K562 (cell line): Measurements from ENCODE around the gene BMP6. TPM values are rescaled to one million over a fixed set of nuclear protein-coding genes. Genes with fewer than 3 reads are reported as not detected.
A peak's percentile ranks its signal among the peaks of the same experiment; 100 is the strongest.

Source experiments
- ARID2 ChIP-seq: fragments of 450-650 bp; IDR thresholded peaks from 2 replicates; pipeline ENCODE4 v1.6.1; 2017; ENCODE audit warnings: antibody characterized with exemption, mild to moderate bottlenecking
- CEBPB ChIP-seq: fragments of 450-650 bp; IDR thresholded peaks from 2 replicates; pipeline ENCODE4 v1.6.1; 2016; ENCODE audit warnings: missing genetic modification characterization, missing compliant biosample characterization
- CTBP1 ChIP-seq: fragments of 450-650 bp; IDR thresholded peaks from 2 replicates; pipeline ENCODE4 v1.6.1; 2016; ENCODE audit warnings: borderline replicate concordance
- DACH1 ChIP-seq: fragments of 450-650 bp; IDR thresholded peaks from 2 replicates; pipeline ENCODE4 v1.6.1; 2018; ENCODE audit not compliant: partially characterized antibody
- ETS1 ChIP-seq: conservative IDR thresholded peaks from 2 replicates; pipeline ENCODE4 v1.6.1; 2011; ENCODE audit warnings: low read depth, mild to moderate bottlenecking, low read length; ENCODE audit not compliant: control insufficient read depth
- FOSL1 ChIP-seq: fragments of 200-800 bp; sonication (Bioruptor generic); conservative IDR thresholded peaks from 2 replicates; pipeline ENCODE4 v1.6.1; 2016; ENCODE audit warnings: missing genetic modification characterization, missing compliant biosample characterization
- FOXP1 ChIP-seq: sonication (generic); formaldehyde crosslinking; IDR thresholded peaks from 2 replicates; pipeline ENCODE4 v1.8.0; 2022; ENCODE audit warnings: mild to moderate bottlenecking, missing genetic modification reagents
- HSF4 ChIP-seq: fragments of 250-450 bp; sonication (Bioruptor Pico); IDR thresholded peaks from 2 replicates; pipeline ENCODE4 v2.1.2; 2022; ENCODE audit warnings: mild to moderate bottlenecking, moderate library complexity, borderline replicate concordance
- JUNB ChIP-seq: fragments of 450-650 bp; formaldehyde crosslinking; conservative IDR thresholded peaks from 2 replicates; pipeline ENCODE4 v1.4.0; 2020; ENCODE audit warnings: mild to moderate bottlenecking
- KAT2B ChIP-seq: IDR thresholded peaks from one replicate; pipeline ENCODE4 v1.6.1; 2012; ENCODE audit warnings: low read depth, mild to moderate bottlenecking, control low read depth, inconsistent platforms, low read length, moderate library complexity
- KLF16 ChIP-seq: IDR thresholded peaks from 2 replicates; pipeline ENCODE4 v1.6.1; 2016; ENCODE audit warnings: antibody characterized with exemption
- NCOA2 ChIP-seq, 2 experiments: fragments of 450-650 bp; IDR thresholded peaks; 2 replicates each; pipeline ENCODE4 v1.6.1; 2018; ENCODE audit warnings: mild to moderate bottlenecking in 2 of 2, moderate library complexity in 1 of 2; ENCODE audit not compliant: partially characterized antibody in 2 of 2
- PCBP2 ChIP-seq: fragments of 200-400 bp; formaldehyde crosslinking; IDR thresholded peaks from 2 replicates; pipeline ENCODE4 v1.6.1; 2018; ENCODE audit warnings: low read length, low read depth, mild to moderate bottlenecking, moderate library complexity; ENCODE audit not compliant: poor library complexity, severe bottlenecking
- PKNOX1 ChIP-seq: fragments of 450-650 bp; IDR thresholded peaks from 2 replicates; pipeline ENCODE4 v1.6.1; 2016
- POU5F1 ChIP-seq: fragments of 150-350 bp; IDR thresholded peaks from 2 replicates; pipeline ENCODE4 v1.6.1; 2014; ENCODE audit warnings: borderline replicate concordance, low read length, low read depth, mild to moderate bottlenecking; ENCODE audit not compliant: partially characterized antibody
- RFX7 ChIP-seq: fragments of 250-450 bp; sonication (Bioruptor Pico); IDR thresholded peaks from 2 replicates; pipeline ENCODE4 v1.5.1; 2021; ENCODE audit warnings: mild to moderate bottlenecking
- SAFB ChIP-seq: fragments of 200-400 bp; formaldehyde crosslinking; IDR thresholded peaks from 2 replicates; pipeline ENCODE4 v1.6.1; 2017; ENCODE audit warnings: low read depth, low read length, borderline replicate concordance
- SMC3 ChIP-seq: conservative IDR thresholded peaks from 2 replicates; pipeline ENCODE4 v1.6.1; 2011; ENCODE audit warnings: low read depth, low read length, improper control_type of control experiment; ENCODE audit not compliant: insufficient read depth
- SNIP1 ChIP-seq: fragments of 450-650 bp; IDR thresholded peaks from 2 replicates; pipeline ENCODE4 v1.7.1; 2017; ENCODE audit warnings: low read depth, mild to moderate bottlenecking
- TAF7 ChIP-seq: fragments of 450-650 bp; IDR thresholded peaks from 2 replicates; pipeline ENCODE4 v1.6.1; 2016; ENCODE audit warnings: missing genetic modification characterization, missing compliant biosample characterization
- TCF3 ChIP-seq: sonication (generic); formaldehyde crosslinking; IDR thresholded peaks from 2 replicates; pipeline ENCODE4 v1.4.0; 2020; ENCODE audit warnings: mild to moderate bottlenecking, missing genetic modification reagents
- ZBTB9 ChIP-seq: fragments of 450-650 bp; formaldehyde crosslinking; IDR thresholded peaks from 2 replicates; pipeline ENCODE4 v1.4.0; 2020; ENCODE audit warnings: mild to moderate bottlenecking, moderate library complexity
- ZNF121 ChIP-seq: sonication (generic); formaldehyde crosslinking; conservative IDR thresholded peaks from 2 replicates; pipeline ENCODE4 v1.8.0; 2022; ENCODE audit warnings: missing genetic modification reagents
- ZNF639 ChIP-seq, 2 experiments: fragments of 200-800 bp in 1 of 2; sonication (Bioruptor generic) in 1 of 2; sonication (generic) in 1 of 2; formaldehyde crosslinking in 1 of 2; IDR thresholded peaks in 1 of 2; conservative IDR thresholded peaks in 1 of 2; 2 replicates each; pipeline versions ENCODE4 v1.5.0 to v1.6.1; 2016 to 2020; ENCODE audit warnings: missing compliant biosample characterization in 1 of 2, missing genetic modification characterization in 1 of 2, missing genetic modification reagents in 1 of 2
- polyA plus RNA-seq, 8 experiments: library from polyadenylated mRNA; depleted of rRNA in 4 of 8; stranded (reverse) in 5 of 8; unstranded in 3 of 8; fragments of >200 nt; fragmentation: Nextera tagmentation in 2 of 8; fragmentation: Illumina TruSeq in 1 of 8; extraction: Ambion mirVana in 2 of 8; extraction: Trizol in 1 of 8; gene quantifications; 2 replicates each; pipeline versions ENCODE4 v1.2.1 to v1.2.3, GENCODE V29; 2011 to 2014; ENCODE audit warnings: inconsistent platforms in 1 of 8, missing spikeins in 1 of 8
- total RNA-seq, 7 experiments: library from RNA; depleted of rRNA in 6 of 7; stranded (reverse); fragments of >200 nt in 6 of 7; fragmentation: Illumina TruSeq in 2 of 7; extraction: Trizol in 2 of 7; gene quantifications; 2 replicates each; pipeline versions ENCODE4 v1.2.1 to v1.2.3, GENCODE V29; 2011 to 2021; ENCODE audit warnings: low replicate concordance in 1 of 7

Gene BMP6
- total and polyA plus RNA-seq, 9 of the 15 experiments (the other 6 are each of a cell fraction or from before 2014, with no cell fraction given), result 0.01 to 0.13 (median 0.06) TPM; not detected in 3

GRCh38 chr6:7899101-7899888 lies 173.4 kb downstream of the BMP6 start (continued):
- no peak for TF ChIP-seq POU5F1
- TF ChIP-seq KLF16, result peak; percentile 94
- no peak for TF ChIP-seq CEBPB
- TF ChIP-seq KAT2B, result no peak
- no peak for TF ChIP-seq RFX7 (CRISPR knock-in tag)
- TF ChIP-seq FOXP1, result no peak
- TF ChIP-seq ZBTB9, result peak; percentile 50; the same call in 1 of the 2 replicates
- no peak for TF ChIP-seq SAFB
- TF ChIP-seq ZNF121 (CRISPR knock-in tag), result no peak
- no peak for TF ChIP-seq SNIP1
- peak; percentile 99 for TF ChIP-seq TCF3 (CRISPR knock-in tag)
- TF ChIP-seq NCOA2 (IDR thresholded peaks at IDR 0.05; ENCODE audit: partially characterized antibody in 2 of 2), result no peak
- TF ChIP-seq PKNOX1, result peak; percentile 57; the same call in 1 of the 2 replicates
- no peak for TF ChIP-seq HSF4 (CRISPR knock-in tag)
- TF ChIP-seq ZNF639 (CRISPR knock-in tag; conservative IDR thresholded peaks at IDR 0.05 in 1 of 2, IDR thresholded peaks at IDR 0.05 in 1 of 2), result peak in 1 of 2 experiments; percentile 80; a peak in 2 of 4 replicates
- TF ChIP-seq ARID2, result peak; percentile 63; the same call in 1 of the 2 replicates
- TF ChIP-seq TAF7 (tag), result no peak
- no peak for TF ChIP-seq CTBP1
- TF ChIP-seq DACH1, result no peak
- TF ChIP-seq JUNB, result no peak
- peak; percentile 91 for TF ChIP-seq FOSL1 (tag)
- TF ChIP-seq PCBP2, result no peak
- TF ChIP-seq ETS1, result no peak
- peak; percentile 56; the same call in 1 of the 2 replicates for TF ChIP-seq SMC3
